H1 (cell line): ENCODE results near the gene WIPI1. TPM values are rescaled to one million over a fixed set of nuclear protein-coding genes. Genes with fewer than 3 reads are reported as not detected.

Experiments used
- CTCF ChIA-PET: fragments of 300-600 bp; sonication (Branson Sonifier 250); formaldehyde crosslinking; loops from one replicate; lab custom pipeline; 2021; ENCODE audit not compliant: partially characterized antibody; lab: Charles Lee
- POLR2A ChIA-PET: fragments of 300-600 bp; sonication (Branson Sonifier 250); formaldehyde crosslinking; loops from one replicate; lab custom pipeline; 2021; ENCODE audit warnings: inconsistent platforms; ENCODE audit not compliant: partially characterized antibody; lab: Charles Lee
- DNase-seq, 2 experiments: peaks; one replicate each; pipeline versions ENCODE4 v3.0.0 to v3.0.0-alpha.2; 2010 to 2022; ENCODE audit warnings: low spot score in 2 of 2, low read depth in 1 of 2, mixed read lengths in 1 of 2
- FAIRE-seq: peaks from 2 replicates; lab custom pipeline; 2011; peaks lifted over from hg19 to GRCh38; lab: Jason Lieb, UNC
- H2AFZ ChIP-seq: 2 replicates; pipeline ENCODE4 v1.8.1; 2012; ENCODE audit warnings: low read length, inconsistent platforms
- H2AK5ac ChIP-seq: 2 replicates; pipeline ENCODE4 v1.6.1; 2013; ENCODE audit warnings: low read depth, low read length
- H2BK120ac ChIP-seq: replicated peaks from 2 replicates; pipeline ENCODE3; 2013; ENCODE audit warnings: low read depth, low read length, inconsistent platforms
- H2BK12ac ChIP-seq: 2 replicates; pipeline ENCODE4 v1.6.1; 2013; ENCODE audit warnings: low read depth, low read length
- H2BK15ac ChIP-seq: 2 replicates; pipeline ENCODE4 v1.6.1; 2013; ENCODE audit warnings: low read length
- H2BK20ac ChIP-seq: 2 replicates; pipeline ENCODE4 v1.6.1; 2013; ENCODE audit warnings: low read length
- H2BK5ac ChIP-seq: 2 replicates; pipeline ENCODE4 v1.6.1; 2013; ENCODE audit warnings: low read depth, low read length
- H3K14ac ChIP-seq: 2 replicates; pipeline ENCODE4 v1.6.1; 2013; ENCODE audit warnings: inconsistent platforms; ENCODE audit not compliant: insufficient read length
- H3K18ac ChIP-seq: 2 replicates; pipeline ENCODE4 v1.6.1; 2013; ENCODE audit warnings: low read length; ENCODE audit errors: extremely low read depth
- H3K23ac ChIP-seq: 2 replicates; pipeline ENCODE4 v1.6.1; 2013; ENCODE audit warnings: inconsistent platforms; ENCODE audit not compliant: insufficient read length
- H3K23me2 ChIP-seq: 2 replicates; pipeline ENCODE4 v1.6.1; 2013; ENCODE audit warnings: low read depth, low read length
- H3K27ac ChIP-seq: 2 replicates; pipeline ENCODE4 v1.6.1; 2011; ENCODE audit warnings: low read depth, low read length, inconsistent platforms
- H3K27me3 ChIP-seq, 4 experiments: replicated peaks in 1 of 4; 1 replicate in 1 of 4; 2 replicates in 3 of 4; pipeline versions ENCODE4 v1.6.1 to v1.8.1; 2011 to 2013; ENCODE audit warnings: low read length in 3 of 4, mild to moderate bottlenecking in 3 of 4, inconsistent platforms in 2 of 4, mixed read lengths in 2 of 4, moderate library complexity in 1 of 4; ENCODE audit not compliant: control insufficient read depth in 3 of 4, insufficient read depth in 3 of 4; ENCODE audit errors: extremely low read depth in 1 of 4
- H3K36me3 ChIP-seq, 4 experiments: 2 replicates each; pipeline versions ENCODE4 v1.6.1 to v1.8.1; 2011 to 2013; ENCODE audit warnings: mild to moderate bottlenecking in 4 of 4, low read length in 3 of 4, moderate library complexity in 2 of 4, control low read depth in 1 of 4, inconsistent platforms in 1 of 4; ENCODE audit not compliant: insufficient read depth in 4 of 4, control insufficient read depth in 2 of 4
- H3K4ac ChIP-seq: replicated peaks from 2 replicates; pipeline ENCODE3; 2013; ENCODE audit warnings: low read length, low read depth, mixed read lengths, inconsistent platforms; ENCODE audit not compliant: insufficient read length
- H3K4me1 ChIP-seq, 4 experiments: replicated peaks in 1 of 4; 1 replicate in 1 of 4; 2 replicates in 3 of 4; pipeline versions ENCODE4 v1.6.1 to v1.8.1; 2011 to 2013; ENCODE audit warnings: low read length in 3 of 4, inconsistent platforms in 2 of 4, mixed read lengths in 1 of 4; ENCODE audit not compliant: insufficient read depth in 4 of 4, control insufficient read depth in 3 of 4
- H3K4me2 ChIP-seq, 2 experiments: 2 replicates each; pipeline versions ENCODE4 v1.6.1 to v1.8.1; 2011 to 2013; ENCODE audit warnings: low read depth in 2 of 2, low read length in 2 of 2, control low read depth in 1 of 2, inconsistent platforms in 1 of 2, mild to moderate bottlenecking in 1 of 2; ENCODE audit not compliant: insufficient read depth in 1 of 2
- H3K4me3 ChIP-seq, 4 experiments: fragments of 200-600, 300-600 bp in 1 of 4; sonication (generic), shearing (Covaris generic), sonication (Bioruptor Twin) in 1 of 4; 2 replicates each; pipeline versions ENCODE4 v1.5.1 to v1.8.1; 2011 to 2016; ENCODE audit warnings: low read length in 4 of 4, low read depth in 3 of 4, control low read depth in 2 of 4, inconsistent platforms in 2 of 4, mild to moderate bottlenecking in 2 of 4, mixed read lengths in 1 of 4, moderate library complexity in 1 of 4; ENCODE audit not compliant: insufficient read depth in 2 of 4; ENCODE audit errors: extremely low read depth in 1 of 4
- H3K56ac ChIP-seq: replicated peaks from 2 replicates; pipeline ENCODE3; 2013; ENCODE audit warnings: low read depth, mild to moderate bottlenecking, mixed read lengths, low read length, inconsistent platforms; ENCODE audit not compliant: insufficient read length
- H3K79me1 ChIP-seq: 2 replicates; pipeline ENCODE4 v1.6.1; 2013; ENCODE audit warnings: low read depth, low read length, control low read depth
- H3K79me2 ChIP-seq, 2 experiments: 2 replicates each; pipeline versions ENCODE4 v1.6.1 to v1.8.1; 2012 to 2013; ENCODE audit warnings: low read length in 2 of 2, mild to moderate bottlenecking in 2 of 2, inconsistent platforms in 1 of 2; ENCODE audit not compliant: insufficient read depth in 2 of 2, control insufficient read depth in 1 of 2
- H3K9ac ChIP-seq, 4 experiments: replicated peaks in 1 of 4; 1 replicate in 1 of 4; 2 replicates in 3 of 4; pipeline versions ENCODE4 v1.6.1 to v1.8.1; 2011 to 2013; ENCODE audit warnings: low read depth in 3 of 4, low read length in 3 of 4, control low read depth in 2 of 4, mild to moderate bottlenecking in 2 of 4, moderate library complexity in 2 of 4, inconsistent platforms in 1 of 4; ENCODE audit errors: extremely low read depth in 1 of 4
- H3K9me3 ChIP-seq, 2 experiments: 2 replicates each; pipeline versions ENCODE4 v1.6.1 to v1.8.1; 2012 to 2013; ENCODE audit warnings: mild to moderate bottlenecking in 2 of 2, moderate library complexity in 2 of 2, control low read depth in 1 of 2, inconsistent platforms in 1 of 2, low read depth in 1 of 2, low read length in 1 of 2, mixed read lengths in 1 of 2; ENCODE audit not compliant: insufficient read depth in 2 of 2
- H4K20me1 ChIP-seq, 2 experiments: replicated peaks in 1 of 2; 2 replicates each; pipeline versions ENCODE3 to v1.8.1; 2011 to 2013; ENCODE audit warnings: inconsistent platforms in 2 of 2, low read length in 2 of 2, mild to moderate bottlenecking in 1 of 2; ENCODE audit not compliant: insufficient read depth in 2 of 2, control insufficient read depth in 1 of 2
- H4K5ac ChIP-seq: 2 replicates; pipeline ENCODE4 v1.6.1; 2013; ENCODE audit warnings: low read length, low read depth, mixed read lengths, inconsistent platforms; ENCODE audit not compliant: insufficient read length
- H4K8ac ChIP-seq: 2 replicates; pipeline ENCODE4 v1.8.0; 2013; ENCODE audit warnings: mild to moderate bottlenecking, moderate library complexity, low read length, inconsistent platforms; ENCODE audit not compliant: insufficient read depth; ENCODE audit errors: extremely low read depth
- H4K91ac ChIP-seq: replicated peaks from 2 replicates; pipeline ENCODE3; 2013; ENCODE audit warnings: low read length, mixed read lengths, inconsistent platforms; ENCODE audit not compliant: insufficient read length
- ATF2 ChIP-seq: IDR thresholded peaks from 2 replicates; pipeline ENCODE4 v1.6.1; 2012; ENCODE audit warnings: low read length, inconsistent platforms
- GTF2F1 ChIP-seq: IDR thresholded peaks from 2 replicates; pipeline ENCODE4 v1.6.1; 2012; ENCODE audit warnings: low read depth, low read length, improper control_type of control experiment, borderline replicate concordance
- JUND ChIP-seq: IDR thresholded peaks from 2 replicates; pipeline ENCODE4 v1.6.1; 2011; ENCODE audit warnings: mild to moderate bottlenecking, improper control_type of control experiment, low read length
- PHF8 ChIP-seq: fragments of 200-600 bp; sonication (generic); conservative IDR thresholded peaks from 2 replicates; pipeline ENCODE4 v1.7.1; 2012; ENCODE audit warnings: low read depth, mild to moderate bottlenecking, inconsistent platforms, low read length, moderate library complexity
- RBBP5 ChIP-seq: IDR thresholded peaks from 2 replicates; pipeline ENCODE4 v1.7.1; 2012; ENCODE audit warnings: low read depth, mild to moderate bottlenecking, inconsistent platforms, low read length, moderate library complexity, borderline replicate concordance
- RFX5 ChIP-seq: IDR thresholded peaks from 2 replicates; pipeline ENCODE4 v1.6.1; 2011; ENCODE audit warnings: low read depth, low read length, improper control_type of control experiment, borderline replicate concordance
- SAP30 ChIP-seq: fragments of 300-600 bp; sonication (generic); IDR thresholded peaks from 2 replicates; pipeline ENCODE4 v1.7.1; 2012; ENCODE audit warnings: low read length, moderate library complexity, mild to moderate bottlenecking, inconsistent platforms; ENCODE audit not compliant: insufficient read depth, insufficient replicate concordance
- SIX5 ChIP-seq: IDR thresholded peaks from 2 replicates; pipeline ENCODE4 v1.6.1; 2011; ENCODE audit warnings: mild to moderate bottlenecking, low read depth, low read length
- TCF12 ChIP-seq: IDR thresholded peaks from 2 replicates; pipeline ENCODE4 v1.6.1; 2011; ENCODE audit warnings: low read depth, mild to moderate bottlenecking, low read length
- TEAD4 ChIP-seq: IDR thresholded peaks from 2 replicates; pipeline ENCODE4 v1.6.1; 2012; ENCODE audit warnings: low read depth, low read length, inconsistent platforms, mixed read lengths
- YY1 ChIP-seq: IDR thresholded peaks from 2 replicates; pipeline ENCODE4 v1.6.1; 2011; ENCODE audit warnings: low read depth, mild to moderate bottlenecking, low read length
- WGBS, 2 experiments: shearing (Covaris generic) in 1 of 2; methylation state at CpG; one replicate each; pipeline versions ENCODE4 v1.1.6 to v1.1.7; 2013 to 2015; ENCODE audit warnings: low lambda C conversion rate in 2 of 2, mixed read lengths in 2 of 2, inconsistent platforms in 1 of 2, low coverage in 1 of 2, missing lambda C conversion rate in 1 of 2; ENCODE audit not compliant: insufficient replicate concordance in 2 of 2, insufficient coverage in 1 of 2, insufficient read length in 1 of 2; ENCODE audit errors: extremely low coverage in 1 of 2, missing lambda C conversion rate in 1 of 2; 5-methylcytosine and 5-hydroxymethylcytosine counted together
- polyA plus RNA-seq, 7 experiments: library from polyadenylated mRNA; depleted of rRNA in 3 of 7; stranded (reverse) in 5 of 7; unstranded in 2 of 7; fragments of >200 nt in 5 of 7; fragments of 200-250 nt in 2 of 7; gene quantifications; 1 replicate in 5 of 7; 2 replicates in 1 of 7; 4 replicates in 1 of 7; pipeline versions ENCODE4 v1.2.1 to v1.2.3, GENCODE V29; 2011 to 2013; ENCODE audit warnings: missing spikeins in 2 of 7, mixed read lengths in 2 of 7
- total RNA-seq: library from RNA; stranded (reverse); fragmentation: NEBNext Ultra II Directional; extraction: Animal tissue kit (Norgen Biotek cat#: 25700); gene quantifications from 2 replicates; pipeline ENCODE4 v1.2.1, GENCODE V29; 2021
- TF ChIP-seq, protein P1 (sequence below): IDR thresholded peaks from 2 replicates; pipeline ENCODE4 v1.6.1; 2011; ENCODE audit warnings: low read length, improper control_type of control experiment

The WIPI1 gene
- total and polyA plus RNA-seq, 2 of the 8 experiments (the other 6 are each of a cell fraction or from before 2014, with no cell fraction given) = 16.6 to 17.4 TPM

GRCh38 chr17:68384471-68384870, 72.8 kb downstream of the WIPI1 start:
- POLR2A ChIA-PET = no interaction called here
- no peak overlapping the region for H3K4me2 ChIP-seq
- no peak for TF ChIP-seq GTF2F1
- no peak for TF ChIP-seq RFX5
- TF ChIP-seq TEAD4 = no peak
- TF ChIP-seq, protein P1, sequence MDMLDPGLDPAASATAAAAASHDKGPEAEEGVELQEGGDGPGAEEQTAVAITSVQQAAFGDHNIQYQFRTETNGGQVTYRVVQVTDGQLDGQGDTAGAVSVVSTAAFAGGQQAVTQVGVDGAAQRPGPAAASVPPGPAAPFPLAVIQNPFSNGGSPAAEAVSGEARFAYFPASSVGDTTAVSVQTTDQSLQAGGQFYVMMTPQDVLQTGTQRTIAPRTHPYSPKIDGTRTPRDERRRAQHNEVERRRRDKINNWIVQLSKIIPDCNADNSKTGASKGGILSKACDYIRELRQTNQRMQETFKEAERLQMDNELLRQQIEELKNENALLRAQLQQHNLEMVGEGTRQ = no peak
- no peak for TF ChIP-seq ATF2
- no peak for TF ChIP-seq SIX5
- TF ChIP-seq PHF8 = no peak
- no peak for TF ChIP-seq JUND
- no peak for TF ChIP-seq YY1
- no peak for TF ChIP-seq TCF12
- TF ChIP-seq RBBP5 = no peak
- TF ChIP-seq SAP30 = no peak

More at GRCh38 chr17:68384471-68384870, 72.8 kb downstream of the WIPI1 start:
- H3K4me1 ChIP-seq = no peaks in the 10 kb centered on the region
- no peak overlapping the region for H3K14ac ChIP-seq
- no peaks in the 10 kb centered on the region for H3K79me1 ChIP-seq
- H3K4me3 ChIP-seq = no peak overlapping the region
- no peak overlapping the region for H4K8ac ChIP-seq
- no peaks in the 10 kb centered on the region for H3K23me2 ChIP-seq
- no peak overlapping the region for H2BK15ac ChIP-seq
- 94% methylated on average over 1 of the region's 1 CpG; no CpG with 5 or more reads in 1 of the 2 experiments for WGBS, 2 experiments
- CTCF ChIA-PET = interaction anchor here (1.1 to 5.6 kb wide), 2 partner anchors 13 to 96 kb away, joined by 3 to 41 read pairs; no protein-coding TSS in a partner anchor
- no peak overlapping the region for H3K18ac ChIP-seq
- no peak overlapping the region for H3K23ac ChIP-seq
- no peak for DNase-seq
- no peaks in the 10 kb centered on the region; a peak in 1 of 7 replicates for H3K27me3 ChIP-seq
- H4K5ac ChIP-seq = no peak overlapping the region
- no peak overlapping the region for H2BK5ac ChIP-seq
- no peak overlapping the region for H2AFZ ChIP-seq
- H3K9ac ChIP-seq = no peak overlapping the region
- no peak overlapping the region for H2AK5ac ChIP-seq
- H4K20me1 ChIP-seq = no peaks in the 10 kb centered on the region
- no peaks in the 10 kb centered on the region for H3K36me3 ChIP-seq
- no peak overlapping the region for H3K4ac ChIP-seq
- no peak overlapping the region for H3K27ac ChIP-seq
- H3K9me3 ChIP-seq = no peaks in the 10 kb centered on the region
- H2BK12ac ChIP-seq = no peak overlapping the region
- no peaks in the 10 kb centered on the region for H3K79me2 ChIP-seq
- no peak overlapping the region for H2BK120ac ChIP-seq
- no peak for FAIRE-seq
- no peak overlapping the region for H4K91ac ChIP-seq
- H2BK20ac ChIP-seq = no peak overlapping the region
- no peak overlapping the region for H3K56ac ChIP-seq
